Heart left ventricle (tissue), 13 donors: ENCODE results near the gene GMPR.

Experiments
- CTCF ChIP-seq, 12 donors: fragments of 200-600 bp; sonication (generic) in 4 of 12; IDR thresholded peaks; one replicate each; pipeline versions ENCODE4 v1.5.0 to v1.8.0; 2018 to 2022; ENCODE audit warnings: antibody characterized with exemption in 12 of 12, mild to moderate bottlenecking in 5 of 12
- POLR2A ChIP-seq, 2 donors: fragments of 450-650 bp; IDR thresholded peaks; one replicate each; pipeline ENCODE4 v1.6.1; 2017; ENCODE audit warnings: antibody characterized with exemption in 2 of 2, mild to moderate bottlenecking in 2 of 2, moderate library complexity in 2 of 2
- donor health status: ischemic (EF 13 %, LVEDD 7.1; RV severe dilation, severe dysfunction).
- donor health status: DM: no; HTN: yes; CAD: no.
- donor health status: DM: no; HTN: no; CAD: no.
- donor health status: ischemic (EF 25% LVEDD 6.9; RV normal size, moderate dysfunction).
- donor health status: ischemic (EF 25% LVEDD 5.7; RV mildly dilated, moderate dysfunction).
- donor health status: ischemic (EF 35%, LVEDD 5.7; RV mildly dilated, moderate dysfunction).
- donor health status: nonischemic (EF 11% LVEDD 7.7; RV severe dilation, severe dysfunction).
- donor health status: DM: yes; HTN: yes; CAD: no.
- donor health status: PGD.
- donor health status: ischemic (EF 29% LVEDD 5.4; RV normal size, mild dysfunction).
- donor health status: nonischemic (EF 23%, LVEDD 6.1; RV moderate dilation, normal function).

GRCh38 chr6:16336911-16337294, 98.5 kb downstream of the GMPR start:
- TF ChIP-seq CTCF (IDR thresholded peaks at IDR 0.05), result no peak
- no peak for TF ChIP-seq POLR2A (IDR thresholded peaks at IDR 0.05)
